Fibroblast of skin of back (primary cell): Measurements from ENCODE around the gene MDM1.
A peak's percentile ranks its signal among the peaks of the same experiment; 100 is the strongest.

Experiments
- DNase-seq: peaks from one replicate; pipeline ENCODE4 v3.0.0-alpha.2; 2013

Gene MDM1

GRCh38 chr12:68321140-68321539 lies 11.0 kb downstream of the MDM1 start:
- DNase-seq, result no peak

- DNase-seq, result no peak
These were observed 12.1 kb downstream of the MDM1 start for GRCh38 chr12:68319988-68320623.

- DNase-seq, result peak; percentile 56
These were observed 15.0 kb downstream of the MDM1 start for GRCh38 chr12:68317047-68317667.

GRCh38 chr12:68310370-68310769 lies 21.8 kb downstream of the MDM1 start:
- DNase-seq, result peak; percentile 96

GRCh38 chr12:68306564-68306963 lies 25.6 kb downstream of the MDM1 start:
- no peak for DNase-seq

- DNase-seq, result no peak
These were observed 26.9 kb downstream of the MDM1 start for GRCh38 chr12:68305278-68305677.

- peak; percentile 32 for DNase-seq
These were observed 27.5 kb downstream of the MDM1 start for GRCh38 chr12:68304626-68305025.

- peak; percentile 21 for DNase-seq
These were observed 28.3 kb downstream of the MDM1 start for GRCh38 chr12:68303850-68304249.

GRCh38 chr12:68297929-68298328 lies 34.2 kb downstream of the MDM1 start:
- DNase-seq, result no peak

- no peak for DNase-seq
These were observed 37.9 kb downstream of the MDM1 start for GRCh38 chr12:68294251-68294650.

GRCh38 chr12:68293347-68293746 lies 38.8 kb downstream of the MDM1 start:
- no peak for DNase-seq

- DNase-seq, result no peak
These were observed 39.8 kb downstream of the MDM1 start for GRCh38 chr12:68292151-68292943.

GRCh38 chr12:68291396-68292036 lies 40.6 kb downstream of the MDM1 start:
- DNase-seq, result no peak

GRCh38 chr12:68290126-68290525 lies 42.0 kb downstream of the MDM1 start:
- DNase-seq, result no peak

- no peak for DNase-seq
These were observed 45.1 kb downstream of the MDM1 start for GRCh38 chr12:68287106-68287505.

GRCh38 chr12:68286396-68286795 lies 45.8 kb downstream of the MDM1 start:
- no peak for DNase-seq

GRCh38 chr12:68285541-68285940 lies 46.6 kb downstream of the MDM1 start:
- no peak for DNase-seq

GRCh38 chr12:68281322-68282077 lies 50.7 kb downstream of the MDM1 start:
- no peak for DNase-seq

- no peak for DNase-seq
These were observed 51.9 kb downstream of the MDM1 start for GRCh38 chr12:68280240-68280639.

GRCh38 chr12:68279227-68280054 lies 52.7 kb downstream of the MDM1 start:
- DNase-seq, result peak; percentile 64

GRCh38 chr12:68276402-68276930 lies 55.7 kb downstream of the MDM1 start:
- no peak for DNase-seq
